ENCODE data around the gene PIP4K2A. TPM values are rescaled to one million over a fixed set of nuclear protein-coding genes. Genes with fewer than 3 reads are reported as not detected.

PIP4K2A gene
- total RNA-seq: 1 to 10 TPM; 3.6 to 7.8 TPM

DNA sequence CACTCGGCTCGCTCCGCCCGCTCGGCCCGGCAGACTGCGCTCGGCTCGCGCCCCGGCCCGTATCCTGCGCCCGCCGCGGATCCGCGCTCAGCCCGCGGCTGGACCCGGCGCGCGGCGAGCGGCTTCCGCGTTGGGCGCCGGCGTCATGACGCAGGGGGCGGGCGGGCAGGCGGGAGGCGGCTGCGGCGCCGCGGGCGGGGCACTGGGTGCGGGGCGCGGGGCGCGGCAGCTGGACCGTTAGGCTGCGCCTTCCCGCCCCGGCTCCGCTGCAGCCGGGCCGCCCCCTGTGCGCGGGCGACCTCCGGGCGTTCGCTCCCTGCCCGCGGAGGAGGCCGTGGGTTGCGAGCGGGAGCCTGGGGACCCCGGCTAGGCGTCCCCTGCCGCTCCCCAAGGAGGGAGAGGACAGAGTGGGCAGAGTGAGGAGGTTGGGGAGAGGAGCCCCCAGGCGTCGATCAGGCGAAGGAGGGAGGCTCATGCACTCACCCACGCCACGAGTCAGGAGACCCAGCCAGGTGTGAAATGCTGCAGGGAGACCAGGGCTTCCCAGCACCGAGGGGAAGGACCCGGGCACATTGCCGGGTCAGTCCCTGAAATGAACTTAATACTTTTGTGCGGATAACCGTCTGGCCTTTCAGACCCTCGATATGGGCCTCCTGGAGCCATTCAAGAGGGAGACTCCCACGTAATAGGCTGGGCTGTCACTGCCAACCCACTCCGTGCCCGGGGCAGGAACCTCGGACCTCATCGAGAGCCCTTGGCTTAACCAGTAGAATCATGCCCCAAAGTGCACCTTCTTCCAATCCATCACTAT is at the start of gene PIP4K2A:
PIP4K2A (minus strand) TSS at position 100 of the 811 bp plus-strand sequence. CDS start 252 bp downstream, outside the sequence.
- DNase-seq (peak; percentile 68 to 79 (median 72)), ATAC-seq (peak; percentile 95)
- Histone ChIP-seq H3K4me3 (peak within 1 kb of the TSS; percentile 61 to 97), H3K4me1 (peaks cover 28% of the 10 kb centered on the region), H3K27ac (peak within 1 kb of the TSS; percentile 60 to 85 (median 74)), H3K27me3 (no peaks in the 10 kb centered on the region), H3K36me3 (replicated peaks in 1 of 2; ENCODE audit: insufficient read depth in 1 of 2, low read depth in 2 of 2) (no peaks in the 10 kb centered on the region), H3K9me3 (no peaks in the 10 kb centered on the region)
- 9 to 27% methylated on average over 22 to 76 of the region's 83 CpGs for WGBS, 2 donors
- TF ChIP-seq, protein P1, sequence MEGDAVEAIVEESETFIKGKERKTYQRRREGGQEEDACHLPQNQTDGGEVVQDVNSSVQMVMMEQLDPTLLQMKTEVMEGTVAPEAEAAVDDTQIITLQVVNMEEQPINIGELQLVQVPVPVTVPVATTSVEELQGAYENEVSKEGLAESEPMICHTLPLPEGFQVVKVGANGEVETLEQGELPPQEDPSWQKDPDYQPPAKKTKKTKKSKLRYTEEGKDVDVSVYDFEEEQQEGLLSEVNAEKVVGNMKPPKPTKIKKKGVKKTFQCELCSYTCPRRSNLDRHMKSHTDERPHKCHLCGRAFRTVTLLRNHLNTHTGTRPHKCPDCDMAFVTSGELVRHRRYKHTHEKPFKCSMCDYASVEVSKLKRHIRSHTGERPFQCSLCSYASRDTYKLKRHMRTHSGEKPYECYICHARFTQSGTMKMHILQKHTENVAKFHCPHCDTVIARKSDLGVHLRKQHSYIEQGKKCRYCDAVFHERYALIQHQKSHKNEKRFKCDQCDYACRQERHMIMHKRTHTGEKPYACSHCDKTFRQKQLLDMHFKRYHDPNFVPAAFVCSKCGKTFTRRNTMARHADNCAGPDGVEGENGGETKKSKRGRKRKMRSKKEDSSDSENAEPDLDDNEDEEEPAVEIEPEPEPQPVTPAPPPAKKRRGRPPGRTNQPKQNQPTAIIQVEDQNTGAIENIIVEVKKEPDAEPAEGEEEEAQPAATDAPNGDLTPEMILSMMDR (IDR thresholded peaks at IDR 0.05): peak in 1 of 7 experiments; percentile 7
- peak in 1 of 3 donors; percentile 19 for TF ChIP-seq POLR2A (IDR thresholded peaks at IDR 0.05)
- intact Hi-C loops (cut with DNase I): no loop called here

DNA sequence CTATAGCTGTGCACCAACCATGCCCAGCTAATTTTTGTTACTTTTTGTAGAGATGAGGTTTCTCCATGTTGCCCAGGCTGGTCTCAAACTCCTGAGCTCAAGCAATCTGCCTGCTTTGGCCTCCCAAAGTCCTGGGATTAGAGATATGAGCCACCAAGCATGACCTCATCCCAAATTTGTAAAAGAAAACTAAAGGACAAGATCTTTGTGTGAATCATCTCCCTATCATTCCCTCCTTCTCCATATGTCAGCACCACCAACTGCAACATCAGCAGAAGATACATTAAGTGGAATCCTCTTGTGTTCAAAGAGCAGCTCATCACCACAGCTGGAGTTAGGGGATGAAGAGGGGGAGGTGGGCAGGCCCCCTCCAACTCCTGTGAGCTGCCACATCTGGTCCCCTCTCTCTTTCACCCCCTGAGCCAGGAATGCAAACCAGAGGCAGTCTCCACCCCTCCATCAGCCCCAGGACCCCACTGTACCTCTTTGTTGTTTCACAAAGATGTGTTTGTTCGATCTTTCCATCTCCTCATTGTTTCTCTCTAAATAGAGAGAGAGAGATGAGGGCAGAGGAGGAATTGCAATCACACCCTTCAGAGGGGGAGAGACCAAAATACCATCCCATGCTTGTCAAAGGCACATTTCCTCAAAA is 47.3 kb upstream of the PIP4K2A start:
- no peak for DNase-seq
- Histone ChIP-seq H3K4me3 (no peak overlapping the region), H3K27ac (no peak overlapping the region), H3K9me3 (no peaks in the 10 kb centered on the region), H3K4me1 (peaks cover 1% of the 10 kb centered on the region), H3K27me3 (no peaks in the 10 kb centered on the region), H3K36me3 (replicated peaks in 1 of 2; ENCODE audit: insufficient read depth in 1 of 2, low read depth in 2 of 2) (no peaks in the 10 kb centered on the region)
- ATAC-seq: no peak
- intact Hi-C loops (cut with DNase I): no loop called here
- whole genome bisulfite sequencing, 2 donors: 83 to 95% methylated on average over 1 of the region's 1 CpG
- TF ChIP-seq POLR2A (IDR thresholded peaks at IDR 0.05): no peak

DNA sequence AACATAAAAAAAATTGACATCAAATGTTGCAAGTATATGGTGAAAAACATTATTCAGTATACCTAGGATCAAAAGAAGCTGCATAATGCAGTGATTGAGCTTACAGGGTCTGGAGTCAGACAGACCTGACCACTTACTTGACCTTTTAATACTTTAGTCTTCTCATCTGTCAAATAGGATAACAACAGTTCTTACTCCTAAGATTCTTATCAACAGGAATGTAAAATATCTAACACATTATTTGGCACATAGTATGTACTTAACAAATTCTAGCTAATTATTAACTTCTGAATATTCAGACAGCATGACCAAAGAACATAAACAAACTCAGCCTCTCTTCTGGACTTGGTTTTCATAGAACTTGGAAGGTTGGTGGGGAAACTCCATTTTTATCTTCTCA is 45.6 kb upstream of the PIP4K2A start:
- Histone ChIP-seq H3K27me3 (no peaks in the 10 kb centered on the region), H3K27ac (no peak overlapping the region), H3K4me3 (no peak overlapping the region), H3K4me1 (no peaks in the 10 kb centered on the region), H3K9me3 (no peaks in the 10 kb centered on the region), H3K36me3 (replicated peaks in 1 of 2; ENCODE audit: insufficient read depth in 1 of 2, low read depth in 2 of 2) (no peaks in the 10 kb centered on the region)
- intact Hi-C loops (cut with DNase I): no loop called here
- ATAC-seq (no peak), DNase-seq (no peak)
- TF ChIP-seq, protein P1 (IDR thresholded peaks at IDR 0.05): no peak
- no peak for TF ChIP-seq POLR2A (IDR thresholded peaks at IDR 0.05)

DNA sequence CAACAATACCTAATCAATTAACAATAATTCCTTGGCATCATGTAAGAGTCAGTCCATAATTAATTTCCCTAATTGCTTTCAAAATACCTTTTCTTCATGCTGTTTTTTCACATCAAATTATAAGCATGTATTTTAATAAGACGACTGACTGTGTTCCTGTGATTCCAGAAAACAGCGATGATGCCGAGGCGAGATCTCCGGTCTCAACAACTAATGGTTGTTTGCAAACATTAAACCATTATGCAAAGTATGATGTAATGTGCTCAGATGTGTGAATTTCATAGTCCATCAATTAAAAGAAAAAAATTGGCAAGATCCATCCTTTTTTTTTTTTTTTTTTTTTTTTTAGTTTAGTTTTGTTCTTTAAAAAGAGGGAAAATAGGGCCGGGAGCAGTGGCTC is 44.5 kb upstream of the PIP4K2A start:
- no peaks in the 10 kb centered on the region for H3K36me3 ChIP-seq (replicated peaks in 1 of 2; ENCODE audit: insufficient read depth in 1 of 2, low read depth in 2 of 2)
- no peak for ATAC-seq
- no peaks in the 10 kb centered on the region for H3K4me1 ChIP-seq
- WGBS, 2 donors: 92 to 93% methylated on average over 6 of the region's 6 CpGs
- DNase-seq: no peak
- TF ChIP-seq, protein P1 (IDR thresholded peaks at IDR 0.05): no peak
- TF ChIP-seq POLR2A (IDR thresholded peaks at IDR 0.05): no peak
- no peaks in the 10 kb centered on the region for H3K27me3 ChIP-seq
- intact Hi-C loops (cut with DNase I): no loop called here
- H3K9me3 ChIP-seq: no peaks in the 10 kb centered on the region
- no peak overlapping the region for H3K27ac ChIP-seq
- no peak overlapping the region for H3K4me3 ChIP-seq

DNA sequence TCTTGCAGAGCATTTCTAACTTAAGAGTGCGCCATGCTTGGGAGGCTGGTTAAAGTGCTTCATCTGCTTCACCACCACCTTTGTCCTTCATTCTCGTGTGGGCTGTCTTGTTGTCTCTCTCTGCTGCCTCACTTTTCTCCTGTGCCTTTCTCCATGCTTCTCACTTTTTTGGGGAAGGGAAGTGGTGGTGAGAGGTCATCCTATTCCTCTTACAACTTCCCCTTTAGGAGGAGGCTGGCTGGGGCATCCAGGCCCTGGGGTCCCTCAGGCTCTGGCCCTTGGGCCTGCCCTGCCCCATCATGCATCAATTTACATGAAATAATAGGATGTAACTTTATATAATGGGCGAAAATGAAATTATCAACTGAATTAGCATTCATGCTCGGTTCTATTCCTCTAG is 39.9 kb upstream of the PIP4K2A start:
- H3K27me3 ChIP-seq: no peaks in the 10 kb centered on the region
- TF ChIP-seq, protein P1 (IDR thresholded peaks at IDR 0.05): no peak
- no peak for TF ChIP-seq POLR2A (IDR thresholded peaks at IDR 0.05)
- H3K9me3 ChIP-seq: no peaks in the 10 kb centered on the region
- DNase-seq (no peak), ATAC-seq (no peak)
- whole genome bisulfite sequencing, 2 donors: 83 to 85% methylated on average over 4 of the region's 4 CpGs
- no peaks in the 10 kb centered on the region for H3K36me3 ChIP-seq (replicated peaks in 1 of 2; ENCODE audit: insufficient read depth in 1 of 2, low read depth in 2 of 2)
- H3K4me1 ChIP-seq: no peaks in the 10 kb centered on the region
- intact Hi-C loops (cut with DNase I): no loop called here
- H3K27ac ChIP-seq: no peak overlapping the region
- H3K4me3 ChIP-seq: no peak overlapping the region

Measured in body of pancreas (tissue), 4 donors.